GM19372 (cell line): ENCODE measurements around the gene NLRP6.
"Not testable (repeated sequence)": the region's sequence is repeated elsewhere in the genome, so short reads cannot be mapped to it uniquely, and the experiment has no call there.

Source experiments
- ATAC-seq: cut with Tn5 transposase; IDR thresholded peaks from one replicate; pipeline ENCODE4 v1.9.1; 2021; ENCODE audit warnings: mild to moderate bottlenecking, low read depth, moderate library complexity; ENCODE audit not compliant: unreplicated experiment

NLRP6 gene

DNA sequence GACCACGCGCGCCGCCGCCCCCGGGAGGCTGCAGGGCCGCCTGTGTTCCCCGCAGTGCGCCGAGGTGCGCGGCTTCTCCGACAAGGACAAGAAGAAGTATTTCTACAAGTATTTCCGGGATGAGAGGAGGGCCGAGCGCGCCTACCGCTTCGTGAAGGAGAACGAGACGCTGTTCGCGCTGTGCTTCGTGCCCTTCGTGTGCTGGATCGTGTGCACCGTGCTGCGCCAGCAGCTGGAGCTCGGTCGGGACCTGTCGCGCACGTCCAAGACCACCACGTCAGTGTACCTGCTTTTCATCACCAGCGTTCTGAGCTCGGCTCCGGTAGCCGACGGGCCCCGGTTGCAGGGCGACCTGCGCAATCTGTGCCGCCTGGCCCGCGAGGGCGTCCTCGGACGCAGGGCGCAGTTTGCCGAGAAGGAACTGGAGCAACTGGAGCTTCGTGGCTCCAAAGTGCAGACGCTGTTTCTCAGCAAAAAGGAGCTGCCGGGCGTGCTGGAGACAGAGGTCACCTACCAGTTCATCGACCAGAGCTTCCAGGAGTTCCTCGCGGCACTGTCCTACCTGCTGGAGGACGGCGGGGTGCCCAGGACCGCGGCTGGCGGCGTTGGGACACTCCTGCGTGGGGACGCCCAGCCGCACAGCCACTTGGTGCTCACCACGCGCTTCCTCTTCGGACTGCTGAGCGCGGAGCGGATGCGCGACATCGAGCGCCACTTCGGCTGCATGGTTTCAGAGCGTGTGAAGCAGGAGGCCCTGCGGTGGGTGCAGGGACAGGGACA, 2.7 kb downstream of the NLRP6 start:
- ATAC-seq: no peak

GRCh38 chr11:281486-282161, 3.4 kb downstream of the NLRP6 start:
- no peak for ATAC-seq

GRCh38 chr11:282171-282570, 4.0 kb downstream of the NLRP6 start:
- ATAC-seq: no peak

DNA sequence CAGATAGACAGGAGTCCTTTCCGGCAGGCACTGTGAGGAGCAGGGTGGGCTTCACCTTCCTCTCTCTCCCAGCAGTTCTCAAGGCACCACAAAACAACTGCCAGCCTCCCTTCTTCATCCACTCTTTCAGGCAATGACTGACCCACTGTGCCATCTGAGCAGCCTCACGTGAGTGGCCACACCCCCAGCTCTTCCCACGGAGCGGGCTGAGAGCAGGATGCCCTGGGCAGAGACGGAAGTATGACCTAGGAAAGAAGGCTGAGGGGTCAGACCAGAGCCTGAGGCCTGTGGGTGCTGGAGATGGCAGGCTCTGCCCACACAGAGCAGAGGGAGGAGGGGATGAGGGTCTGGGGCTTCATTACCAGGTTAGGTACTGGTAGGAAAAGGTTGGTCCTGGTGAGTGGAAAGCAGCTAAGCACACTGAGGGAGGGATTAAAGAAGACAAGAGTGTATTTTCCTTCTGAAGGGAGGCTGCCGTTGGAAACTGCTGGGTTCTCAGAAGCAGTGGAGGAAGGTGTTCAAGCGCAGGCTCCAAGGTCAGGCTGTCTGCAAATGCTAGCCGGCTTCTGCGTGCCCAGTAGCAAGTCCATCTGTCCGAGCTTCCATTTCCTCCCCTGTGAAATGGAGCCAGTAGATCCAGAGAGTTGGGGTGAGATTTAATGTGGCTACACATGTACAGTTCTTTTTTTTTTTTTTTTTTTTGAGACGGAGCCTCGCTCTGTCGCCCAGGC, 4.6 kb downstream of the NLRP6 start:
- ATAC-seq: no peak

DNA sequence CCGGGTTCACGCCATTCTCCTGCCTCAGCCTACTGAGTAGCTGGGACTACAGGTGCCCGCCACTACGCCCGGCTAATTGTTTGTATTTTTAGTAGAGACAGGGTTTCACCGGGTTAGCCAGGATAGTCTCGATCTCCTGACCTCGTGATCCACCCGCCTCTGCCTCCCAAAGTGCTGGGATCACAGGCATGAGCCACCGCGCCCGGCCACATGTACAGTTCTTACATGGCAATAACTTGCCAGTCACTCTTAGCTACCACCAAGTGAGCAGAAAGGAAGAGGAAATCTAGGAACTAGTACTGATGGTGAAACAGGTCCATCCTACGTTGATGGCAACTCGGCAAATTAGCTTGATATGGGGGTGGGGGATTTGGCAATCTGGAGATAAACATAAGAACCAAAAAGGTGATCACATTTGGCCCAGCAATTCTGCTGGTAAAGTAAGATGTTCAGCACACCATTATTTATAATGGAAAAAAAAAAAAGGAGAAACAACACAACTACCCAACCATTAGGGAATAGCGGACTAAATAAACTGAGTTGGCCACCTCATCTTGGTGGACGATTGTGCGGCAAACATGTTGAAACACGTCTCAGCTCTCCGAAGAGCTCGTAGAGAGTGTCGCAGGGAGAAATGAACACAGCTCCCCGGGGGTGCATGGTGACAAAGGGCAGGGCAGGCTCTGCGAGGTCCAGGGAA, 5.3 kb downstream of the NLRP6 start:
- no peak for ATAC-seq

DNA sequence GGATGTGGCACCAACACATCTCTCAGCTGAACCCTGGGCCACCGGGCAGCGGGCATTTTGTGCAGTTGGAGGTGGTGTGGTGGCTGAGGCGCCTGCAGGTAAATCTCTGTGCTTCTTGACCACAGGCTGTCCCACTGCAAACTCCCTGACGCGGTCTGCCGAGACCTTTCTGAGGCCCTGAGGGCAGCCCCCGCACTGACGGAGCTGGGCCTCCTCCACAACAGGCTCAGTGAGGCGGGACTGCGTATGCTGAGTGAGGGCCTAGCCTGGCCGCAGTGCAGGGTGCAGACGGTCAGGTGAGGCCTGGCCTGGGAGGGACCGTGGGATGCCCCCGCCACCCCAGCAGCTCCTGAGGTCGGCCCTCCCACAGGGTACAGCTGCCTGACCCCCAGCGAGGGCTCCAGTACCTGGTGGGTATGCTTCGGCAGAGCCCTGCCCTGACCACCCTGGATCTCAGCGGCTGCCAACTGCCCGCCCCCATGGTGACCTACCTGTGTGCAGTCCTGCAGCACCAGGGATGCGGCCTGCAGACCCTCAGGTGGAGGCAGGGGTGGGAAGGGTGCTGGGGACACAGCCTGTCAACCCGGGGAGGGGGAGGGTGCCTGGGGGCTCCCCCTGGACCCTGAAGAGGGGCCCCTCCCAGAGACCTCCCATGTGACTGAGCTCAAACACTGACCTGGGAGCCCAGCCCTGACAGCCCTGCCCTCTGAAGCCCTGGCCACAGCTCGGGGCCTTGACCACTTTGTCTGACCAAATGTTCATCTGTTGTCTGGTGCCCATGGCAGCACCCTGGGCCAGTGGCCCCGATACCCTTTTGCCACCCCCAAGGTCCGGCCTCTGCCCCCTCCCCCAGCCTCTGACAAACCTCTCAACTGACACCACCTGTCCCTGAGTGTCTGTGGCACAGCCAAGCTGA, 6.2 kb downstream of the NLRP6 start:
- no peak for ATAC-seq

DNA sequence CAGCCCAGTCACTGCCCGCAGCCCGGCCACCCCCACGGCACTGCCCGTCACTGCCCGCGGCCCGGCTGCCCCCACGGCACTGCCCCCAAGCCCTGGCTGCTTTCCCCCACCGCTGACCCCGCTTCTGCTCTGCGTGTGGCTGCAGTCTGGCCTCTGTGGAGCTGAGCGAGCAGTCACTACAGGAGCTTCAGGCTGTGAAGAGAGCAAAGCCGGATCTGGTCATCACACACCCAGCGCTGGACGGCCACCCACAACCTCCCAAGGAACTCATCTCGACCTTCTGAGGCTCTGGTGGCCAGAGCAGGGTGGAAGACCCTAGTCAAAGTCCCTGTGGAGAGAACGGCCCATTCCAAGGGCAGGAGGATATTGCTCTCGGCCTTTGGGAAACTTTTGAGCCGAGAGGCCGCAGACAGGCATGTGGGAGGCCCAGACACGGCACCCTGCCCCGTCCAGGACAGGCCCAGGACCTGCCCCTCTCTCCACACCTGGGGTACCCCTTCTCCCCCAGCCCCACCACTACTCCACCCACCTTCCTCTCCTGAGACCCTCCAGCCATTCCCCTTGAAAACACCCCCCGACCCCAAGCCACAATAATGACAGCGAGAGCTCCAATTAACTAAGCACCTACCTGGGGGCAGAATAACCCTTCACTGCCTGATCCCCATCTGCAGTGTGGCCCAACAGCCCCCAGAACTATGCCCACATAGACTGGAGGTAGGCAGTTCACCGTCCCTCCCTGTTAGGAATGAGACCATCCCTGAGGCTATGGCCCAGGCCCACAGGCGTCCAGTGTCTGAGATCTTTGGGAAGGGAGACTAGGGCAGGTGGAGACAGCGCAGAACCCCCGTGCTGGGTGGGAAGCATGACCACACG, 7.0 kb downstream of the NLRP6 start:
- no peak for ATAC-seq

DNA sequence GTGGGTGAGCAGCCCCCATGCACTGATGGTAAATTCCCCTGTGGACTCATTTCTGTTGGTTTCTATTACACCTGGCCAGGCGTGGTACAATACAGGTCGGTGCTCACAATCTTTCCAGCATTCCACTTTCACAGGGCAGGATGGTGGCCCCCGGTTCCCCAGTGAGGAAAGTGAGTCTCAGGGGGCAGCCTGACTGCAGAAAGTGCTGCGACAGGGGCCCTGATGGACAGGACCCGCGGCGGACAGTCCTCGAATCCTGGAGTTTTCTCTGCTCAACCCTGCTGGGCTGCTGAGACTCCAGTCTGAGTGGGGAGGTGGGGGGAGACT, 7.7 kb downstream of the NLRP6 start:
- no peak for ATAC-seq

- not testable (repeated sequence) for ATAC-seq
Observed at GRCh38 chr11:286977-287820, 9.0 kb downstream of the NLRP6 start.

- ATAC-seq: no peak
Observed at GRCh38 chr11:287821-288477, 9.7 kb downstream of the NLRP6 start.

GRCh38 chr11:288478-289397, 10.5 kb downstream of the NLRP6 start, which contains the start of gene PGGHG:
Gene PGGHG, plus strand, starts transcription at chr11:289126. Its CDS starts 691 bp downstream, at chr11:289817.
- no peak for ATAC-seq

GRCh38 chr11:289398-289711, 11.1 kb downstream of the NLRP6 start:
- no peak for ATAC-seq

GRCh38 chr11:289712-290620, 11.8 kb downstream of the NLRP6 start:
- ATAC-seq: no peak

DNA sequence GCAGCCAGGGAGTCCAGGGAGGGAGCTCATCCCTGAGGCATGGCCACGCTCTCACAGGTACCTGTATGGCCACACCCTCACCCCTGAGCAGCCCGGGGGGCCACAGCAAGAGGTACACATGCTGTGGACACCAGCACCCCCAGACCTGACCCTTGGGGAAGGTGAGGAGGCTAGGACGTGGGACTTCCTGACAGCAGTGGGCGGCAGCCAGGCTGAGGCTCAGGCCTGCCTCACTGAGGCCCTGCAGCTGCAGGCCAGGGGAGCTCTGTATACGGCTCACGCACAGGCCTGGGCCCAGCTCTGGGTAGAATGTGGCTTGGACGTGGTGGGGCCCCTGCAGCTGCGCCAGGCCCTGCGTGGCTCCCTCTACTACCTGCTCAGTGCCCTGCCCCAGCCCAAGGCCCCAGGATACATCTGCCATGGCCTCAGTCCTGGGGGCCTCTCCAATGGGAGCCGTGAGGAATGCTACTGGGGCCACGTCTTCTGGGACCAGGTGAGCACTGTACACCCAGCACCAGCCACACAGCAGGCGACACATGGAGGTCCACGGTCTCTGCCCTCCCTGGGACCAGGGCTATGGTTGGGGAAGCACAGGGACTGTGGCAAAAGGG, 12.5 kb downstream of the NLRP6 start:
- no peak for ATAC-seq
